HepG2 (cell line): ENCODE measurements around the gene TRMT2A.

Experiments
- EP300 ChIP-seq, 3 experiments: sonication (generic) in 1 of 3; formaldehyde crosslinking in 1 of 3; IDR thresholded peaks; 2 replicates each; pipeline versions ENCODE4 v1.5.1 to v1.6.1; 2011 to 2020; ENCODE audit warnings: low read depth in 2 of 3, low read length in 2 of 3, borderline replicate concordance in 1 of 3, improper control_type of control experiment in 1 of 3, mild to moderate bottlenecking in 1 of 3, missing genetic modification reagents in 1 of 3, moderate library complexity in 1 of 3
- EZH2 ChIP-seq: conservative IDR thresholded peaks from 2 replicates; pipeline ENCODE4 v1.6.1; 2012; ENCODE audit warnings: mild to moderate bottlenecking, low read depth, low read length, moderate library complexity
- FOXK2 ChIP-seq: fragments of 450-650 bp; IDR thresholded peaks from 2 replicates; pipeline ENCODE4 v1.6.1; 2016
- FOXM1 ChIP-seq: sonication (generic); formaldehyde crosslinking; IDR thresholded peaks from 2 replicates; pipeline ENCODE4 v1.5.0; 2020; ENCODE audit warnings: missing genetic modification reagents
- MAFF ChIP-seq: IDR thresholded peaks from 2 replicates; pipeline ENCODE4 v1.6.1; 2011; ENCODE audit warnings: low read depth, low read length, improper control_type of control experiment
- NFE2L2 ChIP-seq: fragments of 150-350 bp; IDR thresholded peaks from 2 replicates; pipeline ENCODE4 v1.6.1; 2014; ENCODE audit warnings: low read length
- POLR2A ChIP-seq, 2 experiments: IDR thresholded peaks; 2 replicates each; pipeline ENCODE4 v1.6.1; 2011; ENCODE audit warnings: low read depth in 2 of 2, low read length in 2 of 2, mild to moderate bottlenecking in 1 of 2, moderate library complexity in 1 of 2; ENCODE audit not compliant: insufficient read depth in 1 of 2
- SOX13 ChIP-seq, 3 experiments: fragments of 450-650 bp in 1 of 3; sonication (generic) in 1 of 3; formaldehyde crosslinking in 1 of 3; IDR thresholded peaks in 2 of 3; conservative IDR thresholded peaks in 1 of 3; 2 replicates each; pipeline versions ENCODE4 v1.5.0 to v1.6.1; 2016 to 2020; ENCODE audit warnings: antibody characterized with exemption in 1 of 3, mild to moderate bottlenecking in 1 of 3, missing compliant biosample characterization in 1 of 3, missing genetic modification reagents in 1 of 3, moderate library complexity in 1 of 3
- ZKSCAN8 ChIP-seq: IDR thresholded peaks from 2 replicates; pipeline ENCODE4 v1.6.1; 2016; ENCODE audit warnings: borderline replicate concordance, missing genetic modification reagents, missing compliant biosample characterization
- ZNF431 ChIP-seq: sonication (generic); formaldehyde crosslinking; IDR thresholded peaks from 2 replicates; pipeline ENCODE4 v1.9.0; 2022; ENCODE audit warnings: missing genetic modification reagents, low read depth, mild to moderate bottlenecking, borderline replicate concordance
- ZZZ3 ChIP-seq: sonication (generic); formaldehyde crosslinking; IDR thresholded peaks from 2 replicates; pipeline ENCODE4 v1.4.0; 2020; ENCODE audit warnings: missing genetic modification reagents, mild to moderate bottlenecking, borderline replicate concordance
- TF ChIP-seq, protein P1 (sequence below): IDR thresholded peaks from 2 replicates; pipeline ENCODE4 v1.6.1; 2012; ENCODE audit warnings: low read depth, low read length, improper control_type of control experiment

DNA sequence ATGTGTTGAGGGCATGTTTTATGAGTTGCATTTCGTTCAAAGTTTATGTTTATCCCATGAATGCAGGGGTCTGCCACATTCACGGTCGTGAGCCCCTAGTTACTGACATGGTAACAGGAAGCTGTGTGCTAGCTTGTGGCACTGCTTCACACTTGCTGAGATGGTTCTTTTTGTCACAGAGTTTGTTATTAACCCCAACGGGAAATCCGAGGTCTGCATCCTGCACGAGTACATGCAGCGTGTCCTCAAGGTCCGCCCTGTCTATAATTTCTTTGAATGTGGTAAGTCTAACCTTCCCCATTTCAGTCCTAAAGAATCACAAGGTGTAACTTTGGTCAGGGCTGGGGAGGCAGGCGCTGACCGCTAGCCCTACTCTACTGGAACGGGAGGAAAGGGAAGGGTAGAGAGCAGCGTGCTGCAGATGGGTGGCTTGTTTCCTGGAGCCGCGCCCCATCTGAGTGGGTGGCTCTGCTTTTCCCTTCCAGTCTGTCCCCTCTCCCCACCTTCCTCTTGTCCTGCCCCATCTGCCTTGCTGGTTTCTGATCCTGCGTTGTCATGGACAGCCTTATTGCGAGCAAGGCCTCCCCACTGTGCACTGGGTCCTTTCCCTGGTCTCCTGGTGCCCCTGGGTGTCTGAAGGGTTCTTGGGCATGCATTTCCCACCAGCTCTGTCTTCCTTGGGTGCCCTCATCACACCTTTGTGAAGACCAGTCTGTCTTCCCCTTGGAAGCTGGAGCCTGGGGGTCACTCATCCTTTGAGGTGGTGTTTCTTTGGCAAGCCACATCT is 25.1 kb downstream of the TRMT2A start:
- TF ChIP-seq, protein P1, sequence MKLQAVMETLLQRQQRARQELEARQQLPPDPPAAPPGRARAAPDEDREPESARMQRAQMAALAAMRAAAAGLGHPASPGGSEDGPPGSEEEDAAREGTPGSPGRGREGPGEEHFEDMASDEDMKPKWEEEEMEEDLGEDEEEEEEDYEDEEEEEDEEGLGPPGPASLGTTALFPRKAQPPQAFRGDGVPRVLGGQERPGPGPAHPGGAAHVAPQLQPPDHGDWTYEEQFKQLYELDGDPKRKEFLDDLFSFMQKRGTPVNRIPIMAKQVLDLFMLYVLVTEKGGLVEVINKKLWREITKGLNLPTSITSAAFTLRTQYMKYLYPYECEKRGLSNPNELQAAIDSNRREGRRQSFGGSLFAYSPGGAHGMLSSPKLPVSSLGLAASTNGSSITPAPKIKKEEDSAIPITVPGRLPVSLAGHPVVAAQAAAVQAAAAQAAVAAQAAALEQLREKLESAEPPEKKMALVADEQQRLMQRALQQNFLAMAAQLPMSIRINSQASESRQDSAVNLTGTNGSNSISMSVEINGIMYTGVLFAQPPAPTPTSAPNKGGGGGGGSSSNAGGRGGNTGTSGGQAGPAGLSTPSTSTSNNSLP = no peak
- TF ChIP-seq MAFF = no peak
- TF ChIP-seq SOX13 (IDR thresholded peaks at IDR 0.05) = no peak
- TF ChIP-seq SOX13 (CRISPR knock-in tag; conservative IDR thresholded peaks at IDR 0.05 in 1 of 2, IDR thresholded peaks at IDR 0.05 in 1 of 2) = no peak
- no peak for TF ChIP-seq ZZZ3 (CRISPR knock-in tag)
- TF ChIP-seq ZKSCAN8 (CRISPR knock-in tag) = no peak
- no peak for TF ChIP-seq ZNF431 (CRISPR knock-in tag)
- TF ChIP-seq EP300 (IDR thresholded peaks at IDR 0.05; ENCODE audit: low read depth in 2 of 2, low read length in 2 of 2) = no peak
- TF ChIP-seq EP300 (CRISPR knock-in tag; IDR thresholded peaks at IDR 0.05; ENCODE audit: borderline replicate concordance) = no peak
- 0 out of 4 replicates have a peak, but pooled peaks of 1 of the 2 experiments have one; percentile 24 for TF ChIP-seq POLR2A (IDR thresholded peaks at IDR 0.05; ENCODE audit: insufficient read depth in 1 of 2, low read depth in 2 of 2, low read length in 2 of 2)
- TF ChIP-seq FOXK2 = no peak
- TF ChIP-seq FOXM1 (CRISPR knock-in tag) = no peak
- no peak for TF ChIP-seq NFE2L2
- no peak for TF ChIP-seq EZH2
